Measurements from ENCODE around the gene ABR. TPM values are rescaled to one million over a fixed set of nuclear protein-coding genes. Genes with fewer than 3 reads are reported as not detected.

The ABR gene
- total RNA-seq, 4 donors from 2014 or later, result 78.0 to 208 (median 106) TPM

GRCh38 chr17:1186923-1187771, 7.4 kb upstream of the ABR start:
- TF ChIP-seq EP300 (IDR thresholded peaks at IDR 0.05), result no peak
- peak in 1 of 3 donors; percentile 57 for TF ChIP-seq POLR2AphosphoS5 (IDR thresholded peaks at IDR 0.05)
- peak; percentile 91 to 98 for TF ChIP-seq CTCF (IDR thresholded peaks at IDR 0.05)

GRCh38 chr17:1186214-1186820, 6.5 kb upstream of the ABR start:
- DNase-seq (ENCODE audit: low spot score in 2 of 2), result no peak
- Histone ChIP-seq H3K4me1 (peaks cover 56% of the 10 kb centered on the region), H3K4me3 (peak overlapping the region; percentile 23), H3K36me3 (no peaks in the 10 kb centered on the region), H3K27ac (peak overlapping the region; percentile 59), H3K27me3 (no peaks in the 10 kb centered on the region), H3K9me3 (no peaks in the 10 kb centered on the region)
- TF ChIP-seq POLR2A (IDR thresholded peaks at IDR 0.05) (no peak), CTCF (IDR thresholded peaks at IDR 0.05) (no peak), POLR2AphosphoS5 (IDR thresholded peaks at IDR 0.05) (no peak), EP300 (IDR thresholded peaks at IDR 0.05) (no peak)
- 60% methylated on average over 13 of the region's 13 CpGs for WGBS

More at GRCh38 chr17:1186923-1187771, 7.4 kb upstream of the ABR start:
- WGBS, result 45% methylated on average over 13 of the region's 34 CpGs
- no peaks in the 10 kb centered on the region for H3K9me3 ChIP-seq
- H3K27me3 ChIP-seq, result no peaks in the 10 kb centered on the region
- no peaks in the 10 kb centered on the region for H3K36me3 ChIP-seq
- peak; percentile 90 to 92 for DNase-seq (ENCODE audit: low spot score in 2 of 2)
- H3K4me3 ChIP-seq, result peak overlapping the region; percentile 23
- H3K27ac ChIP-seq, result peak overlapping the region; percentile 59
- peaks cover 59% of the 10 kb centered on the region for H3K4me1 ChIP-seq

- no peaks in the 10 kb centered on the region for H3K9me3 ChIP-seq
- DNase-seq (ENCODE audit: low spot score in 2 of 2), result no peak
- H3K36me3 ChIP-seq, result no peaks in the 10 kb centered on the region
- no peaks in the 10 kb centered on the region for H3K27me3 ChIP-seq
- TF ChIP-seq EP300 (IDR thresholded peaks at IDR 0.05), result no peak
- no peak for TF ChIP-seq POLR2AphosphoS5 (IDR thresholded peaks at IDR 0.05)
- TF ChIP-seq POLR2A (IDR thresholded peaks at IDR 0.05), result no peak
- TF ChIP-seq CTCF (IDR thresholded peaks at IDR 0.05), result no peak
- WGBS, result 59% methylated on average over 13 of the region's 14 CpGs
- no peak overlapping the region for H3K27ac ChIP-seq
- H3K4me1 ChIP-seq, result peaks cover 56% of the 10 kb centered on the region
- H3K4me3 ChIP-seq, result no peak overlapping the region
Observed at GRCh38 chr17:1183171-1183873, 3.5 kb upstream of the ABR start.

GRCh38 chr17:1182811-1183170, 3.0 kb upstream of the ABR start:
- no peak for TF ChIP-seq POLR2AphosphoS5 (IDR thresholded peaks at IDR 0.05)
- no peak for TF ChIP-seq EP300 (IDR thresholded peaks at IDR 0.05)
- TF ChIP-seq CTCF (IDR thresholded peaks at IDR 0.05), result no peak
- no peak for TF ChIP-seq POLR2A (IDR thresholded peaks at IDR 0.05)
- H3K4me3 ChIP-seq, result no peak overlapping the region
- H3K4me1 ChIP-seq, result peaks cover 56% of the 10 kb centered on the region
- H3K27me3 ChIP-seq, result no peaks in the 10 kb centered on the region
- DNase-seq (ENCODE audit: low spot score in 2 of 2), result no peak
- no peaks in the 10 kb centered on the region for H3K36me3 ChIP-seq
- no peak overlapping the region for H3K27ac ChIP-seq
- no peaks in the 10 kb centered on the region for H3K9me3 ChIP-seq
- WGBS, result 43% methylated on average over 11 of the region's 11 CpGs

- H3K27me3 ChIP-seq, result no peaks in the 10 kb centered on the region
- WGBS, result 67% methylated on average over 14 of the region's 14 CpGs
- peaks cover 56% of the 10 kb centered on the region for H3K4me1 ChIP-seq
- H3K4me3 ChIP-seq, result no peak overlapping the region
- H3K36me3 ChIP-seq, result no peaks in the 10 kb centered on the region
- no peak overlapping the region for H3K27ac ChIP-seq
- no peak for DNase-seq (ENCODE audit: low spot score in 2 of 2)
- TF ChIP-seq POLR2AphosphoS5 (IDR thresholded peaks at IDR 0.05) (no peak), EP300 (IDR thresholded peaks at IDR 0.05) (no peak), CTCF (IDR thresholded peaks at IDR 0.05) (no peak), POLR2A (IDR thresholded peaks at IDR 0.05) (no peak)
- H3K9me3 ChIP-seq, result no peaks in the 10 kb centered on the region
Observed at GRCh38 chr17:1181753-1182137, 2.0 kb upstream of the ABR start.

Data from suprapubic skin (tissue), 4 donors.